WTC11 (cell line): ENCODE data around the gene AHRR. TPM values are rescaled to one million over a fixed set of nuclear protein-coding genes. Genes with fewer than 3 reads are reported as not detected.

Experiments
- ATAC-seq: fragments of 200-7000 bp; cut with Tn5 transposase; 2 replicates; pipeline ENCODE4 v1.10.0; 2021; ENCODE audit warnings: mild to moderate bottlenecking, moderate library complexity
- CTCF ChIA-PET: fragments of 300-600 bp; sonication (Branson Sonifier 250); formaldehyde crosslinking; loops from one replicate; lab custom pipeline; 2021; ENCODE audit warnings: antibody characterized with exemption; lab: Charles Lee
- POLR2A ChIA-PET: fragments of 350-600 bp; sonication (Branson Sonifier 250); formaldehyde crosslinking; loops from one replicate; lab custom pipeline; 2021; ENCODE audit warnings: antibody characterized with exemption; lab: Charles Lee
- DNase-seq: peaks from one replicate; pipeline ENCODE4 v3.0.0; 2021; ENCODE audit warnings: low spot score
- H3K27ac Mint-ChIP-seq: 2 replicates; pipeline ENCODE4 v1.8.0; 2021; ENCODE audit warnings: mixed read lengths
- H3K27me3 Mint-ChIP-seq: 2 replicates; pipeline ENCODE4 v1.8.0; 2021; ENCODE audit warnings: low read depth, mild to moderate bottlenecking, moderate library complexity, mixed read lengths
- H3K36me3 Mint-ChIP-seq: 2 replicates; pipeline ENCODE4 v1.8.0; 2021; ENCODE audit warnings: mixed read lengths
- H3K4me1 Mint-ChIP-seq: 2 replicates; pipeline ENCODE4 v1.8.0; 2022; ENCODE audit warnings: mixed read lengths
- H3K4me3 Mint-ChIP-seq: 2 replicates; pipeline ENCODE4 v1.8.0; 2021; ENCODE audit warnings: mild to moderate bottlenecking, moderate library complexity, mixed read lengths
- H3K9me3 Mint-ChIP-seq: 2 replicates; pipeline ENCODE4 v1.8.0; 2021; ENCODE audit warnings: mixed read lengths
- RORB ChIP-seq: fragments of 250-450 bp; sonication (Bioruptor Pico); IDR thresholded peaks from 2 replicates; pipeline ENCODE4 v1.9.0; 2021; ENCODE audit warnings: mild to moderate bottlenecking
- TCF7 ChIP-seq: sonication (generic); formaldehyde crosslinking; IDR thresholded peaks from 2 replicates; pipeline ENCODE4 v1.8.0; 2022; ENCODE audit warnings: mild to moderate bottlenecking, low read depth, missing genetic modification reagents, moderate library complexity
- TEAD1 ChIP-seq: sonication (generic); formaldehyde crosslinking; IDR thresholded peaks from 2 replicates; pipeline ENCODE4 v1.8.0; 2022; ENCODE audit warnings: mild to moderate bottlenecking, missing genetic modification reagents
- ZNF219 ChIP-seq: sonication (generic); formaldehyde crosslinking; IDR thresholded peaks from 2 replicates; pipeline ENCODE4 v1.8.0; 2023; ENCODE audit warnings: missing genetic modification reagents, mild to moderate bottlenecking, borderline replicate concordance
- ZNF281 ChIP-seq: sonication (generic); formaldehyde crosslinking; IDR thresholded peaks from 2 replicates; pipeline ENCODE4 v1.8.0; 2023; ENCODE audit warnings: mild to moderate bottlenecking, missing genetic modification reagents
- ZNF317 ChIP-seq: sonication (generic); formaldehyde crosslinking; IDR thresholded peaks from 2 replicates; pipeline ENCODE4 v1.8.1; 2023; ENCODE audit warnings: low read depth, mild to moderate bottlenecking, moderate library complexity, missing genetic modification reagents, borderline replicate concordance
- ZNF416 ChIP-seq: fragments of 250-450 bp; sonication (Bioruptor Pico); IDR thresholded peaks from 2 replicates; pipeline ENCODE4 v1.9.0; 2021; ENCODE audit warnings: mild to moderate bottlenecking, inconsistent platforms
- total RNA-seq: library from RNA; stranded (reverse); gene quantifications from 3 replicates; pipeline ENCODE4 v1.2.3, GENCODE V29; 2021
- TF ChIP-seq, protein P1 (sequence below): fragments of 250-450 bp; sonication (Bioruptor Pico); IDR thresholded peaks from 2 replicates; pipeline ENCODE4 v1.9.0; 2021; ENCODE audit warnings: mild to moderate bottlenecking

AHRR gene
- total RNA-seq, 1 experiment from 2014 or later = 4.5 TPM

DNA sequence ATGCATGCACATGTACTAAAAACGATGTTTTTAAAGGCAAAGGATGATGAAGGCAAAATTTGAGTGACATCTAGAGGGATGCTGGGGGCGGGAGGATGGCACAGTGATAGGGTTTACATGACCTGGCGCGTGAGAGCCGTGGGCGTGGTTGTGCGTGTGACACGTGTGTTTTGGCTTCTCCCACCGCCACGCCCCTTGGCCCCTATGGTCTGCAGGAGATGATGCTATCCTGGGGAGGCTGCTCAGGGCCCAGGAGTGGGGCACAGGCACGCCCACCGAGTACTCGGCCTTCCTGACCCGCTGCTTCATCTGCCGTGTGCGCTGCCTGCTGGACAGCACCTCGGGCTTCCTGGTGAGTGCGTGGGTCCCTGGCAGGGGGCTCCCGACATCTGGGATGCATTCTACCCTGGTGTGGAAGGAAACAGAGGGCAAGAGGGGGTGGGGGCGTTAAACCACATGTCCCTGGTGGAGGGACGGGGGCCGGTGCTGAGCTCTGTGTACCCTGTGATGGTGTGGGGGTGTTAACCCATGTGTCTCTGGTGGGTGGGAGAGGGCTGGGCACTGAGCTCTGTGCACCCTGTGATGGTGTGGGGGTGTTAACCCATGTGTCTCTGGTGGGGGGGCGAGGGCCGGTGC, 102.2 kb downstream of the AHRR start:
- H3K9me3 Mint-ChIP-seq = peaks cover 18% of the 10 kb centered on the region
- CTCF ChIA-PET = interaction anchor here (0.6 to 2.5 kb wide), 7 partner anchors 10 to 86 kb away, joined by 3 to 21 read pairs (median 4); no protein-coding TSS in a partner anchor
- no peak for ATAC-seq

DNA sequence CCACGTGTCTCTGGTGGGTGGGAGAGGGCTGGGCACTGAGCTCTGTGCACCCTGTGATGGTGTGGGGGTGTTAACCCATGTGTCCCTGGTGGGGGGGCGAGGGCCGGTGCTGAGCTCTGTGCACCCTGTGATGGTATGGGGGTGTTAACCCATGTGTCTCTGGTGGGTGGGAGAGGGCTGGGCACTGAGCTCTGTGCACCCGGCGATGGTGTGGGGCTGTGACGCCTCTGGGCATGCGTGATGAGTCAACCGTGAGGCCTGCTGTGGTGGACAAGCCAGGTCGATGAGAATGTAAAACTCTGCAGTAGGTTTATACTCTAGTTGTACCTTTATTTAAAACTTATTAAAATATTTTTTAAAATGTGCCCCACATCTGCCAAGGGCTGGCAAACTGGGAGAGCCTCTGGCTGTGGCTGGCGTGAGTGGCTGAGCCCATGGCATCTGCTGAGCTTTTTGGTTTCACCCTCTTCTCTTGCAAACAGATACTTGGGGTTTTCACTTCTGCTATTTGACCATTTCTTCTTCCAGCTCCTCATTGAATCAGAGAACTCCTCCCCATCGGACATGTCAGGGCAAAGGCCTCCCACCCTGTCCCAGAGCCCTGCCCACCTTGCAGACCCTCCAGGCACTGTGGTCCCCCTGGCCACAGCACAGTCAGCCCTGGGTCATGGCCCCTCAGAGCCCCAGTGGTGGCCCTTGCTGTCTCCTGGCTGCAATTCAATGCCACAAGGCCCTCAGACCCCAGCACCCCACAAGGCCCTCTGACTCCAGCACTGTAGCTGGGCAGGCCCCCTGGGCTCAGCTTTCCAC, 103.0 kb downstream of the AHRR start:
- no peak for DNase-seq
- Mint-ChIP-seq H3K4me1 (peaks cover 10% of the 10 kb centered on the region), H3K9me3 (peaks cover 18% of the 10 kb centered on the region), H3K27ac (no peak overlapping the region), H3K4me3 (no peak overlapping the region), H3K36me3 (peaks cover 3% of the 10 kb centered on the region; the same call in 1 of the 2 replicates)
- ChIA-PET CTCF (interaction anchor here (1.0 to 2.5 kb wide), 6 partner anchors 11 to 86 kb away, joined by 3 to 21 read pairs (median 4); no protein-coding TSS in a partner anchor), POLR2A (no interaction called here)
- TF ChIP-seq ZNF219 (CRISPR knock-in tag) (no peak), ZNF317 (CRISPR knock-in tag) (no peak), ZNF281 (CRISPR knock-in tag) (no peak), RORB (CRISPR knock-in tag) (no peak), TCF7 (CRISPR knock-in tag) (no peak)
- TF ChIP-seq, all 79 proteins: peak for 0
- ATAC-seq = no peak
- no peaks in the 10 kb centered on the region for H3K27me3 Mint-ChIP-seq

More for the DNA sequence above, 102.2 kb downstream of the AHRR start:
- no peak for TF ChIP-seq ZNF416 (CRISPR knock-in tag)
- no peak for TF ChIP-seq TEAD1 (CRISPR knock-in tag)
- TF ChIP-seq, protein P1, sequence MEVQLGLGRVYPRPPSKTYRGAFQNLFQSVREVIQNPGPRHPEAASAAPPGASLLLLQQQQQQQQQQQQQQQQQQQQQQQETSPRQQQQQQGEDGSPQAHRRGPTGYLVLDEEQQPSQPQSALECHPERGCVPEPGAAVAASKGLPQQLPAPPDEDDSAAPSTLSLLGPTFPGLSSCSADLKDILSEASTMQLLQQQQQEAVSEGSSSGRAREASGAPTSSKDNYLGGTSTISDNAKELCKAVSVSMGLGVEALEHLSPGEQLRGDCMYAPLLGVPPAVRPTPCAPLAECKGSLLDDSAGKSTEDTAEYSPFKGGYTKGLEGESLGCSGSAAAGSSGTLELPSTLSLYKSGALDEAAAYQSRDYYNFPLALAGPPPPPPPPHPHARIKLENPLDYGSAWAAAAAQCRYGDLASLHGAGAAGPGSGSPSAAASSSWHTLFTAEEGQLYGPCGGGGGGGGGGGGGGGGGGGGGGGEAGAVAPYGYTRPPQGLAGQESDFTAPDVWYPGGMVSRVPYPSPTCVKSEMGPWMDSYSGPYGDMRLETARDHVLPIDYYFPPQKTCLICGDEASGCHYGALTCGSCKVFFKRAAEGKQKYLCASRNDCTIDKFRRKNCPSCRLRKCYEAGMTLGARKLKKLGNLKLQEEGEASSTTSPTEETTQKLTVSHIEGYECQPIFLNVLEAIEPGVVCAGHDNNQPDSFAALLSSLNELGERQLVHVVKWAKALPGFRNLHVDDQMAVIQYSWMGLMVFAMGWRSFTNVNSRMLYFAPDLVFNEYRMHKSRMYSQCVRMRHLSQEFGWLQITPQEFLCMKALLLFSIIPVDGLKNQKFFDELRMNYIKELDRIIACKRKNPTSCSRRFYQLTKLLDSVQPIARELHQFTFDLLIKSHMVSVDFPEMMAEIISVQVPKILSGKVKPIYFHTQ (CRISPR knock-in tag) = no peak
- DNase-seq = no peak
- POLR2A ChIA-PET = no interaction called here
- H3K27ac Mint-ChIP-seq = 0 out of 2 replicates have a peak overlapping the region, but pooled peaks have one; percentile 16
- H3K27me3 Mint-ChIP-seq = no peaks in the 10 kb centered on the region
- H3K4me1 Mint-ChIP-seq = peaks cover 6% of the 10 kb centered on the region; the same call in 1 of the 2 replicates
- H3K4me3 Mint-ChIP-seq = no peak overlapping the region
- H3K36me3 Mint-ChIP-seq = peaks cover 3% of the 10 kb centered on the region; the same call in 1 of the 2 replicates

GRCh38 chr5:425714-426113, 104.2 kb downstream of the AHRR start:
- Mint-ChIP-seq H3K36me3 (peaks cover 3% of the 10 kb centered on the region; the same call in 1 of the 2 replicates), H3K27me3 (no peaks in the 10 kb centered on the region)
- TF ChIP-seq, protein P1 (CRISPR knock-in tag) = no peak
- TF ChIP-seq, all 79 proteins: peak for 0
- DNase-seq (no peak), ATAC-seq (no peak)
- H3K4me1 Mint-ChIP-seq = peaks cover 4% of the 10 kb centered on the region; the same call in 1 of the 2 replicates
- H3K27ac Mint-ChIP-seq = no peak overlapping the region
- ChIA-PET CTCF (interaction anchor here (1.0 to 2.5 kb wide), 6 partner anchors 8 to 109 kb away, joined by 3 to 21 read pairs (median 5); no protein-coding TSS in a partner anchor), POLR2A (no interaction called here)
- H3K9me3 Mint-ChIP-seq = peaks cover 18% of the 10 kb centered on the region
- no peak overlapping the region for H3K4me3 Mint-ChIP-seq
